Activated T-cell treated with anti-CD3 and anti-CD28 coated beads, Interleukin-2, amount 50 U/mL, for 72 hours (primary cell): ENCODE results near the gene MYO15A. TPM values are rescaled to one million over a fixed set of nuclear protein-coding genes. Genes with fewer than 3 reads are reported as not detected.

Experiments used
- ATAC-seq, 2 donors: fragments of 150-1000 bp; cut with Tn5 transposase; replicated peaks in 1 of 2; 2 replicates each; pipeline ENCODE4 v1.10.0; 2021; ENCODE audit warnings: moderate library complexity in 2 of 2, mild to moderate bottlenecking in 1 of 2
- DNase-seq, 2 donors: peaks; one replicate each; pipeline ENCODE4 v3.0.0; 2021 to 2022; ENCODE audit warnings: mixed read lengths in 1 of 2
- H3K27ac Mint-ChIP-seq: one replicate; pipeline ENCODE4 v1.8.0; 2022; ENCODE audit warnings: mild to moderate bottlenecking, moderate library complexity, mixed read lengths
- H3K27me3 Mint-ChIP-seq: one replicate; pipeline ENCODE4 v1.8.0; 2022; ENCODE audit warnings: low read depth, mixed read lengths
- H3K36me3 Mint-ChIP-seq, 2 donors: one replicate each; pipeline ENCODE4 v1.8.0; 2022; ENCODE audit warnings: mixed read lengths in 2 of 2, mild to moderate bottlenecking in 1 of 2; ENCODE audit not compliant: insufficient read depth in 2 of 2
- H3K4me1 Mint-ChIP-seq: one replicate; pipeline ENCODE4 v1.8.0; 2022; ENCODE audit warnings: low read depth, mixed read lengths
- H3K4me3 Mint-ChIP-seq, 2 donors: one replicate each; pipeline ENCODE4 v1.8.0; 2022; ENCODE audit warnings: mild to moderate bottlenecking in 2 of 2, mixed read lengths in 2 of 2, moderate library complexity in 2 of 2
- H3K9me3 Mint-ChIP-seq, 2 donors: one replicate each; pipeline ENCODE4 v1.8.0; 2022; ENCODE audit warnings: mixed read lengths in 2 of 2
- total RNA-seq, 2 donors: library from RNA; stranded (reverse); gene quantifications; one replicate each; pipeline ENCODE4 v1.2.3, GENCODE V29; 2022

MYO15A gene
- total RNA-seq, 2 donors from 2014 or later, result 2.7 to 3.2 TPM

DNA sequence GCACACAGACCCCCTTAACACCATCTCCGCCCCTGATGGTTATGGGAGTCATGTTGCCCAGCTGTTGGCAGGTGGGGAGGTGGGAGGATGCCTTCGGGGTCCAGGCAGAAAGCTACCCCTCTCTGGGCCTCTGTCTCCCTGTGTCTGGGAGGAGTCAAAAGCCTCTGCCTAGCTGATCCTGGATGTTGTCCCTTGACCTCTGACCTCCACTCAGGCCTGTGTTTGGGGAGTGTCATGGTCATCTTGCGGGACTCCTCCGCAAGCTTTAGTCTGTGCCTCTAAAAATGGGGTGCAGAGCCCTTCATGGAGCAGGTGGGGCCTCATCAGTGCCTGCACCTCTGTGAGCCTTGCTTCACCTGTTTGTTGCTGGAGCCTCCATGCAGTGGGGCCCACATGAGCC lies 120.7 kb downstream of the MYO15A start:
- peaks cover 23% of the 10 kb centered on the region for H3K4me1 Mint-ChIP-seq
- no peaks in the 10 kb centered on the region for H3K27me3 Mint-ChIP-seq
- ATAC-seq (no peak), DNase-seq (no peak)
- peaks cover 2% of the 10 kb centered on the region in 2 donors for H3K36me3 Mint-ChIP-seq
- no peak overlapping the region for H3K4me3 Mint-ChIP-seq
- no peak overlapping the region for H3K27ac Mint-ChIP-seq
- H3K9me3 Mint-ChIP-seq, result no peaks in the 10 kb centered on the region

Other genes starting within 250 kb of the MYO15A start
- 10 to 100 TPM; 23.7 to 26.9 TPM for gene TOM1L2, start 136.4 kb upstream of the MYO15A start, total RNA-seq
- under 1 TPM; 0.39 to 0.43 TPM for gene DRC3, start 135.9 kb upstream of the MYO15A start, total RNA-seq
- 10 to 100 TPM; 25.8 to 28.7 TPM for gene ATPAF2, start 69.6 kb upstream of the MYO15A start, total RNA-seq
- gene GID4, start 69.3 kb upstream of the MYO15A start, total RNA-seq, result 10 to 100 TPM in 1 of 2 donors, 1 to 10 TPM in 1; 9.7 to 11.0 TPM
- 10 to 100 TPM; 44.1 to 53.6 TPM for gene DRG2, start 20.8 kb upstream of the MYO15A start, total RNA-seq
- 100 to 1,000 TPM; 125 to 133 TPM for gene ALKBH5, start 75.1 kb downstream of the MYO15A start, total RNA-seq
- gene LLGL1, start 116.9 kb downstream of the MYO15A start, total RNA-seq, result 10 to 100 TPM; 18.5 to 18.6 TPM
- gene FLII, start 150.0 kb downstream of the MYO15A start, total RNA-seq, result 100 to 1,000 TPM; 318 to 373 TPM
- gene MIEF2, start 151.9 kb downstream of the MYO15A start, total RNA-seq, result 1 to 10 TPM; 7.8 to 9.4 TPM
- 10 to 100 TPM; 72.0 to 90.6 TPM for gene TOP3A, start 206.2 kb downstream of the MYO15A start, total RNA-seq
- 10 to 100 TPM; 17.3 to 18.7 TPM for gene SMCR8, start 206.5 kb downstream of the MYO15A start, total RNA-seq